ENCODE data around the gene TSPY9. TPM values are rescaled to one million over a fixed set of nuclear protein-coding genes. Genes with fewer than 3 reads are reported as not detected.
"Not testable (repeated sequence)": the region's sequence is repeated elsewhere in the genome, so short reads cannot be mapped to it uniquely, and the experiment has no call there.

TSPY9 gene
- total and polyA plus RNA-seq, 2 of the 13 experiments (the other 11 are each of a cell fraction or from before 2014, with no cell fraction given), result not detected

DNA sequence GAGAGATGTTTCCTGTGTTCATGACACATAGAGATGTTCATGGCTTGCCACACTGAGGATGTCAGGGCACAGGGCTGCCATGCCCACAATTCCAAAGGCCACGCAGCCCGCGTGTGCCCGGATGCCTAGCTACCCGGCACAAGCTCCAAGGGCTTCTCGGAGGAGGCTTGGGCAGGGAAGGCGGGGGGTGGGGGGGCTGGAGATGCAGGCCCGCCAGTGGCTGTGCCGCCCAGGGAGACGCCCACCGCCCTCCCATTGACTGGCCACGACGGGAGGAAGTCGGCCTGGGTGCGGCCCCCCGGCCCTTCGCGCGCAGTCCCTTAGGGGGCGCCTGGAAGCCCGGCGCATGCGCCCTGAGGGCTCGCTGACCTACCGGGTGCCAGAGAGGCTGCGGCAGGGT, 40.5 kb downstream of the TSPY9 start, which contains the start of gene TSPY10:
Gene TSPY10, plus strand, starts transcription at position 301 of the 400 bp plus-strand sequence. Its CDS starts 46 bp downstream, at position 347.
- POLR2A ChIA-PET; H3K36me3 ChIP-seq (replicated peaks in 1 of 2; ENCODE audit: control insufficient read depth in 1 of 2, insufficient read depth in 2 of 2, low read length in 2 of 2); CTCF ChIA-PET (ENCODE audit: low intra/inter-chr PET ratio, low total read pairs); H3K27me3 ChIP-seq (ENCODE audit: control insufficient read depth in 1 of 2, insufficient read depth in 2 of 2, low read length in 2 of 2); H3K4me1 ChIP-seq (ENCODE audit: insufficient read depth, low read length); H4K20me1 ChIP-seq (ENCODE audit: insufficient read depth, low read length); H2AFZ ChIP-seq (ENCODE audit: low read length); intact Hi-C loops (cut with micrococcal nuclease; ENCODE audit: unreplicated experiment); H3K4me3 ChIP-seq (replicated peaks in 1 of 3; ENCODE audit: insufficient read depth in 1 of 3, low read depth in 2 of 3, low read length in 3 of 3); FAIRE-seq; H3K27ac ChIP-seq (ENCODE audit: extremely low read length, insufficient read depth, low read length); H3K4me2 ChIP-seq (ENCODE audit: low read depth, low read length); BruUV-seq (replicated peaks); H3K79me2 ChIP-seq (ENCODE audit: insufficient read depth, low read length); in situ Hi-C loops (cut with HindIII; ENCODE audit: extremely low pct_ligation_motif_present, low pct_unique_long_range_greater_than_20kb); DNase-seq (ENCODE audit: low spot score); H3K9ac ChIP-seq (ENCODE audit: insufficient read depth, low read depth, low read length); H3K9me3 ChIP-seq (ENCODE audit: low read length); ATAC-seq: not testable (repeated sequence)
- no CpG with 5 or more reads among the region's 26 CpGs for WGBS (ENCODE audit: low lambda C conversion rate)

Other genes starting within 250 kb of the TSPY9 start
- gene TSPY4, start 149.8 kb upstream of the TSPY9 start, total RNA-seq (2016; rRNA removed; fragmentation: Illumina TruSeq; extraction: Trizol), result not detected in 2 replicates
- not detected in 2 replicates for gene TSPY4, start 149.8 kb upstream of the TSPY9 start, polyA plus RNA-seq (2011; rRNA removed)
- not detected in 2 replicates for gene TSPY8, start 129.5 kb upstream of the TSPY9 start, total RNA-seq (2016; rRNA removed; fragmentation: Illumina TruSeq; extraction: Trizol)
- not detected in 2 replicates for gene TSPY8, start 129.5 kb upstream of the TSPY9 start, polyA plus RNA-seq (2011; rRNA removed)
- not detected in 2 replicates for gene TSPY3, start 88.8 kb upstream of the TSPY9 start, total RNA-seq (2016; rRNA removed; fragmentation: Illumina TruSeq; extraction: Trizol)
- gene TSPY3, start 88.8 kb upstream of the TSPY9 start, polyA plus RNA-seq (2011; rRNA removed), result not detected in 2 replicates
- gene TSPY1, start 20.3 kb upstream of the TSPY9 start, total RNA-seq (2016; rRNA removed; fragmentation: Illumina TruSeq; extraction: Trizol), result not detected in 2 replicates
- gene TSPY1, start 20.3 kb upstream of the TSPY9 start, polyA plus RNA-seq (2011; rRNA removed), result not detected in 2 replicates
- gene TSPY10, start 40.6 kb downstream of the TSPY9 start, total RNA-seq (2016; rRNA removed; fragmentation: Illumina TruSeq; extraction: Trizol), result not detected in 2 replicates
- gene TSPY10, start 40.6 kb downstream of the TSPY9 start, polyA plus RNA-seq (2011; rRNA removed), result not detected in 2 replicates